Endodermal cell (in vitro differentiated cells): ENCODE results near the gene IGF2. TPM values are rescaled to one million over a fixed set of nuclear protein-coding genes. Genes with fewer than 3 reads are reported as not detected.

Experiments
- DNase-seq: peaks from one replicate; pipeline ENCODE4 v3.0.0-alpha.2; 2017
- H3K27ac ChIP-seq: 2 replicates; pipeline ENCODE4 v1.5.1; 2013; ENCODE audit warnings: mild to moderate bottlenecking, low read depth, low read length, moderate library complexity
- H3K27me3 ChIP-seq: 2 replicates; pipeline ENCODE4 v1.6.1; 2013; ENCODE audit warnings: mild to moderate bottlenecking, low read length, moderate library complexity; ENCODE audit not compliant: insufficient read depth, control insufficient read depth, poor library complexity, severe bottlenecking
- H3K36me3 ChIP-seq: 2 replicates; pipeline ENCODE4 v1.7.0; 2013; ENCODE audit warnings: mild to moderate bottlenecking, low read length, moderate library complexity; ENCODE audit not compliant: control insufficient read depth, insufficient read depth
- H3K4me1 ChIP-seq: one replicate; pipeline ENCODE4 v1.7.0; 2013; ENCODE audit warnings: low read length; ENCODE audit not compliant: control insufficient read depth, insufficient read depth
- H3K4me3 ChIP-seq: 2 replicates; pipeline ENCODE4 v1.5.1; 2013; ENCODE audit warnings: mild to moderate bottlenecking, low read length, moderate library complexity
- H3K9ac ChIP-seq: 2 replicates; pipeline ENCODE4 v1.6.1; 2013; ENCODE audit warnings: mild to moderate bottlenecking, low read length, moderate library complexity; ENCODE audit not compliant: poor library complexity, severe bottlenecking; ENCODE audit errors: extremely low read depth
- H3K9me3 ChIP-seq: 2 replicates; pipeline ENCODE4 v1.6.1; 2013; ENCODE audit warnings: mild to moderate bottlenecking, low read length, moderate library complexity; ENCODE audit not compliant: control insufficient read depth
- H3K27ac Mint-ChIP-seq: 2 replicates; pipeline ENCODE4 v1.8.0; 2020; ENCODE audit warnings: mixed read lengths
- H3K27me3 Mint-ChIP-seq: 2 replicates; pipeline ENCODE4 v1.8.0; 2021; ENCODE audit warnings: mild to moderate bottlenecking, mixed read lengths; ENCODE audit not compliant: insufficient read depth
- H3K36me3 Mint-ChIP-seq: 2 replicates; pipeline ENCODE4 v1.8.0; 2020; ENCODE audit warnings: low read depth, mixed read lengths
- H3K4me1 Mint-ChIP-seq: 2 replicates; pipeline ENCODE4 v1.8.0; 2020; ENCODE audit warnings: mixed read lengths
- H3K4me3 Mint-ChIP-seq: 2 replicates; pipeline ENCODE4 v1.8.0; 2020; ENCODE audit warnings: mild to moderate bottlenecking, moderate library complexity, mixed read lengths
- H3K9me3 Mint-ChIP-seq: 2 replicates; pipeline ENCODE4 v1.8.0; 2020; ENCODE audit warnings: mild to moderate bottlenecking, mixed read lengths
- CTCF ChIP-seq: fragments of 200-600 bp; sonication (generic); conservative IDR thresholded peaks from 2 replicates; pipeline ENCODE4 v1.5.0; 2021; ENCODE audit warnings: antibody characterized with exemption, mild to moderate bottlenecking
- WGBS, 2 experiments: methylation state at CpG; one replicate each; pipeline versions ENCODE4 v1.1.5 to v1.1.7; 2013; ENCODE audit warnings: missing lambda C conversion rate in 2 of 2, mixed read lengths in 1 of 2; ENCODE audit not compliant: insufficient coverage in 1 of 2, insufficient read length in 1 of 2; 5-methylcytosine and 5-hydroxymethylcytosine counted together
- total RNA-seq, 2 donors: library from RNA; stranded (reverse); fragmentation: NEBNext Ultra II Directional in 1 of 2; extraction: Animal tissue kit (Norgen Biotek cat#: 25700) in 1 of 2; gene quantifications; 2 replicates in 1 of 2; 3 replicates in 1 of 2; pipeline ENCODE4 v1.2.1, GENCODE V29; 2021

IGF2 gene
- total RNA-seq, 2 donors from 2014 or later, result 0.80 to 5.1 TPM

- H3K36me3 Mint-ChIP-seq, result no peaks in the 10 kb centered on the region
- no peaks in the 10 kb centered on the region for H3K4me1 Mint-ChIP-seq
- H3K4me3 ChIP-seq, result no peak overlapping the region
- H3K27me3 Mint-ChIP-seq, result peaks cover 5% of the 10 kb centered on the region
- DNase-seq, result no peak
- no peak for TF ChIP-seq CTCF
- no peak overlapping the region for H3K27ac ChIP-seq
- no peaks in the 10 kb centered on the region for H3K36me3 ChIP-seq
- 83 to 91% methylated on average over 1 of the region's 1 CpG for WGBS, 2 experiments
- H3K9ac ChIP-seq, result no peak overlapping the region
- H3K9me3 ChIP-seq, result no peaks in the 10 kb centered on the region
- no peaks in the 10 kb centered on the region for H3K4me1 ChIP-seq
- H3K4me3 Mint-ChIP-seq, result no peak overlapping the region
- no peaks in the 10 kb centered on the region for H3K27me3 ChIP-seq
- H3K27ac Mint-ChIP-seq, result no peak overlapping the region
- H3K9me3 Mint-ChIP-seq, result no peaks in the 10 kb centered on the region
Observed at GRCh38 chr11:2106583-2107209, 32.5 kb downstream of the IGF2 start.

- no peak overlapping the region for H3K4me3 Mint-ChIP-seq
- no peaks in the 10 kb centered on the region for H3K36me3 Mint-ChIP-seq
- no peaks in the 10 kb centered on the region for H3K9me3 ChIP-seq
- H3K9ac ChIP-seq, result no peak overlapping the region
- no peaks in the 10 kb centered on the region for H3K4me1 ChIP-seq
- no peak overlapping the region for H3K4me3 ChIP-seq
- no peak for DNase-seq
- H3K9me3 Mint-ChIP-seq, result no peaks in the 10 kb centered on the region
- WGBS, 2 experiments, result 87 to 100% methylated on average over 5 to 7 of the region's 7 CpGs
- no peak overlapping the region for H3K27ac Mint-ChIP-seq
- H3K27me3 ChIP-seq, result no peaks in the 10 kb centered on the region
- no peak for TF ChIP-seq CTCF
- peaks cover 9% of the 10 kb centered on the region for H3K27me3 Mint-ChIP-seq
- H3K27ac ChIP-seq, result no peak overlapping the region
- H3K4me1 Mint-ChIP-seq, result no peaks in the 10 kb centered on the region
- no peaks in the 10 kb centered on the region for H3K36me3 ChIP-seq
Observed at GRCh38 chr11:2105511-2105910, 33.7 kb downstream of the IGF2 start.

- Mint-ChIP-seq H3K27me3 (peaks cover 8% of the 10 kb centered on the region), H3K4me1 (peaks cover 3% of the 10 kb centered on the region), H3K27ac (no peak overlapping the region), H3K9me3 (no peaks in the 10 kb centered on the region), H3K4me3 (no peak overlapping the region), H3K36me3 (no peaks in the 10 kb centered on the region)
- Histone ChIP-seq H3K27me3 (no peaks in the 10 kb centered on the region), H3K9me3 (no peaks in the 10 kb centered on the region), H3K9ac (no peak overlapping the region), H3K4me3 (no peak overlapping the region), H3K36me3 (no peaks in the 10 kb centered on the region), H3K27ac (no peak overlapping the region), H3K4me1 (no peaks in the 10 kb centered on the region)
- no peak for TF ChIP-seq CTCF
- 87 to 90% methylated on average over 7 to 18 of the region's 18 CpGs for WGBS, 2 experiments
- no peak for DNase-seq
Observed at GRCh38 chr11:2104524-2105440, 34.4 kb downstream of the IGF2 start.
